Fibroblast of lung (primary cell): ENCODE data around the gene SPIN1.

Experiments used
- CTCF ChIP-seq, 2 donors: IDR thresholded peaks in 1 of 2; conservative IDR thresholded peaks in 1 of 2; 1 replicate in 1 of 2; 2 replicates in 1 of 2; pipeline ENCODE4 v1.5.1; 2011 to 2012; ENCODE audit warnings: low read length in 2 of 2, control low read depth in 1 of 2, inconsistent platforms in 1 of 2, low read depth in 1 of 2, mild to moderate bottlenecking in 1 of 2
- EZH2 ChIP-seq: IDR thresholded peaks from 2 replicates; pipeline ENCODE4 v1.5.1; 2012; ENCODE audit warnings: low read length, control low read depth, mild to moderate bottlenecking; ENCODE audit errors: missing control alignments

DNA sequence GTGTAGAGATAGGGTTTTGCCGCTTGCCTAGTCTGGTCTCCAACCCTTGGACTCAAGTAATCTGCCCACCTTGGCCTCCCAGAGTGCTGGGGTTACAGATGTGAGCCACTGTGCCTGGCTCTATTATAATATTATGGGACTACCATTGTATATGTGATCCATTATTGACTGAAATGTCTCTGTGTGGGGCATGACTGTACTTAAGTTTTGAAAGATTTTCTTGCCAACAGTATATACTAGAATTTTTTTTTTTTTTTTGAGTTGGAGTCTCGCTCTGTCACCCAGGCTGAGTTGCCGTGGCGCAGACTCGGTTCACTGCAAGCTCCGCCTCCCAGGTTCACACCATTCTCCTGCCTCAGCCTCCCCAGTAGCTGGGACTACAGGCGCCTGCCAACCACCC lies 17.8 kb downstream of the SPIN1 start:
- TF ChIP-seq CTCF (conservative IDR thresholded peaks at IDR 0.05 in 1 of 2, IDR thresholded peaks at IDR 0.05 in 1 of 2; ENCODE audit: low read depth in 1 of 2, low read length in 2 of 2), result no peak
- no peak for TF ChIP-seq EZH2
